Mucosa of stomach (tissue), 1 donor: ENCODE data around the gene LIN7C.
"Not testable (repeated sequence)": the region's sequence is repeated elsewhere in the genome, so short reads cannot be mapped to it uniquely, and the experiment has no call there.

Experiments used
- H3K27me3 ChIP-seq: one replicate; pipeline ENCODE4 v1.7.0; 2013; ENCODE audit warnings: mild to moderate bottlenecking, low read length; ENCODE audit not compliant: control insufficient read depth, insufficient read depth
- H3K36me3 ChIP-seq: one replicate; pipeline ENCODE4 v1.7.0; 2013; ENCODE audit warnings: low read length; ENCODE audit not compliant: control insufficient read depth, insufficient read depth
- H3K4me1 ChIP-seq: one replicate; pipeline ENCODE4 v1.7.0; 2013; ENCODE audit warnings: mild to moderate bottlenecking, low read length; ENCODE audit not compliant: control insufficient read depth, insufficient read depth
- H3K4me3 ChIP-seq: one replicate; pipeline ENCODE4 v1.7.0; 2013; ENCODE audit warnings: low read length
- H3K9ac ChIP-seq: one replicate; pipeline ENCODE4 v1.7.0; 2013; ENCODE audit warnings: mild to moderate bottlenecking, low read length, moderate library complexity
- H3K9me3 ChIP-seq: one replicate; pipeline ENCODE4 v1.7.0; 2013; ENCODE audit warnings: mild to moderate bottlenecking, low read length, moderate library complexity; ENCODE audit not compliant: control insufficient read depth
- donor health status: Pancreatic carcinoma.

LIN7C gene

DNA sequence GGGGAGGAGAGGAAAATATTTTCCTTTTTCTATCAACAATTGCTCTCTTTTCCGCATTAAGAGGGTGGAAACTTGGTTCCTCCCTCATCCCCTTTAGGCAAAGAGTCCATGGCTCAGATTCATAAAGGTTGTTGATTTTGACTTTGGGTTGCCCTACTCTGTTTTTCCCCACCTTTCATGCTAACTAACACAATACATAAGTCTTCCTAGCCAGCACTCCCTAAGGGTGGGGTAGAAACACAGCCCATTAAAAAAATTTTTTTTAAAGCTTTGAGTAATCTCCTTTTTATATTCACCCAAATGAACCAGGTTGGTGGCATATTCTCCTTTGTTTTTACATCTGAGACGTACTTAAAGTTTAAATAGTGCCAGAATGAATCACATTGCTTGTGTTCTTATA, 20.0 kb upstream of the LIN7C start:
- H3K9me3 ChIP-seq, result no peaks in the 10 kb centered on the region
- no peak overlapping the region for H3K4me3 ChIP-seq
- H3K4me1 ChIP-seq, result no peaks in the 10 kb centered on the region
- no peaks in the 10 kb centered on the region for H3K36me3 ChIP-seq
- no peak overlapping the region for H3K9ac ChIP-seq
- no peaks in the 10 kb centered on the region for H3K27me3 ChIP-seq

DNA sequence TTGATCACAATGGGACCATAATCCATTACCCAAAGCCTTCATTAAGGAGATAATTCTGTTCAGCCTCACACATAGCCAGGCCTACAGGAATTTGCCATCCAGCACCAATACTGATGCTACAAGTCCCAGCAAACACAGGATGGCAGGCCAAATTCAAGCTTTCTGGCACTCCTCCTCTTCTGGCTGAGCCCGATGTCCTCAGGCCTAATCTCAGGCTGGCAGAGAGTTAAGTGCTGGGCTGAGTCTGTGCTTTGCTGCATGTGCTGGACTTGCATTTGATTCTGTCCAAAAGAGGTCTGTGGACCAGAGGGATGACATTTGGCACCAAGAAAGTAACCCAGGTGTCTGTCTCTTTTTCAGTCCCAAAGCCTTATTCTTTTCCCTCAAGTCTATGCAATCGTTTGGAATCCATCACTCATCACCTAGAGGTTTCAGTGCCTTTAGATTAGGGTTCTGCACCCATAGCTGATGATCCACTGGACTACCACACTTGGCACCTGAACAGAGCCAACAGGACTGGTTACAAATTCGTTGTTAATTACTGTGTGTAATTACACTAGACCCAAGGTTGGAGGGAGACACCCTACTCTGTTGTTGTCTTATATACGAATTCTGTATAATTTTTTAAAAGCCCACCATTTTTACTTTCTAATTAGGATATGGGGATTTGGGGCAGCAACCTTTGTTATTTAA, 19.4 kb upstream of the LIN7C start:
- no peaks in the 10 kb centered on the region for H3K9me3 ChIP-seq
- H3K36me3 ChIP-seq, result no peaks in the 10 kb centered on the region
- H3K27me3 ChIP-seq, result no peaks in the 10 kb centered on the region
- H3K4me3 ChIP-seq, result no peak overlapping the region
- H3K4me1 ChIP-seq, result no peaks in the 10 kb centered on the region
- no peak overlapping the region for H3K9ac ChIP-seq

DNA sequence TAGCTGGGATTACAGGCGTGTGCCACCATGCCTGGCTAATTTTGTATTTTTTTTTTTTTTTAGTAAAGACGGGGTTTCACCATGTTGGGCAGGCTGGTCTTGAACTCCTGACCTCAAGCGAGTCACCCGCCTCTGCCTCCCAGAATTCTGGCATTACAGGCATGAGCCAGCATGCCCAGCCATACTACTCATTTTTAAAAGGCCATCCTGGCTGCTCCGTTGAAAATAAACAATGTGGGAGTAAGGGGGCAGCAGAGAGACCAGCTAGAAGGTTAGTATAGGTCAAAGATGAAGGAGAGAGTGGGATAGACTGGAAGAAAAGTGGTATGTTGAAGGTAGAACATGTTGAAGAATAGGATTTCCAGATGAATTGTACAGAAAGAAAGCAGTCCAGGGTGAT, 17.6 kb upstream of the LIN7C start:
- H3K36me3 ChIP-seq, result no peaks in the 10 kb centered on the region
- H3K4me1 ChIP-seq, result no peaks in the 10 kb centered on the region
- no peak overlapping the region for H3K4me3 ChIP-seq
- H3K9me3 ChIP-seq, result no peaks in the 10 kb centered on the region
- H3K27me3 ChIP-seq, result no peaks in the 10 kb centered on the region
- H3K9ac ChIP-seq, result no peak overlapping the region

DNA sequence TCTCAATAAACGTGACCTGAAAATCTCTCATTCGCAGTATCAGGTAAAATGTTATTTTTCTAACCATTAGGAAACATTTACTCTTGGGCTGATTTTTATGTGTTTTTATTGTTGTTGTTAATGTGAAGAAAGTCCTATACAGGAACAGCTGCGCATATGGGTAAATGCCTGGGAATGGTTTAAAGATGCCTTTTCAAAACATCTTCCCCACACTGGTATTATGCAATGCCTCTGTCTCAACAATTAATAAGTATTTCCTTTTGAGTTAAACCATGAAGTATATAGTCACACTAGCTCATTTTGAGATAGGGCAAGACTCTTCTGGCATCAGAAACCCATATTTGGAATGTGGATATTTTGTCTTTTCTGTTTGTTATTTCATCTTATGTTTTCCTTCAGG, 13.7 kb upstream of the LIN7C start:
- Histone ChIP-seq H3K9me3 (no peaks in the 10 kb centered on the region), H3K9ac (no peak overlapping the region), H3K36me3 (no peaks in the 10 kb centered on the region), H3K4me1 (no peaks in the 10 kb centered on the region), H3K4me3 (no peak overlapping the region), H3K27me3 (no peaks in the 10 kb centered on the region)

DNA sequence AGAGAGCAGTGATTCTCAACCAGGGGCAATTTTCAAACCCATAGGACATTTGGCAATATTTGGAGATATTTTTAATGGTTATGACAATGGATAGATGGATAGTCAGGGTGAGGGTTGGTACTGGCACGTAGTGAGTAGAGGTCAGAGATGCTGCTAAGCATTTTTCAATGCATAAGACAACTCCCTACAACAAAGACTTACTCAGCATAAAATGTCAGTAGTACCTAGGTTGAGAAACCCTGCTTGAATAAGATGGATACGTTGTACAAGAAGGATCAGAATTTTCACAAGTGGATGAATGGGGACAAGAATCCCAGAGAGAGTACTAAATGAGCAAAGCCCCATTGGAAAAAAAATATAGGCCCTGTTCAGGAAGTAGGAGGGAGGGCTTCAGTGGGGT, 11.9 kb upstream of the LIN7C start:
- no peak overlapping the region for H3K4me3 ChIP-seq
- H3K27me3 ChIP-seq, result no peaks in the 10 kb centered on the region
- H3K9me3 ChIP-seq, result no peaks in the 10 kb centered on the region
- H3K4me1 ChIP-seq, result no peaks in the 10 kb centered on the region
- no peaks in the 10 kb centered on the region for H3K36me3 ChIP-seq
- no peak overlapping the region for H3K9ac ChIP-seq

DNA sequence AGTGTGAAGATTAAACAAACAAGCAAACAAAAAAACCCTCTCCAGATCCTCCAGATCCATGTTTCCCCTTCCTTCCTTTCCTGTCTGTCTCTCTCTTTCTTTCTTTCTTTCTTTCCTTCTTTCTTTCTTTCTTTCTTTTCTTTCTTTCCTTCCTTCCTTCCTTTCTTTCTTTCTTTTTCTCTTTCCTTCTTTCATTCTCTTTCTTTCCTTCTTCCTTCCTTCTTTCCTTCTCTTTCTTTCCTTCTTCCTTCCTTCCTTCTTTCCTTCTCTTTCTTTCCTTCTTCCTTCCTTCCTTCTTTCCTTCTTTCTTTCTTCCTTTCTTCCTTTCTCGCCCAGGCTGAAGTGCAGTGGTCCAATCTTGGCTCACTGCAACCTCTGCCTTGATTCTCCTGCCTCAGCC, 10.9 kb upstream of the LIN7C start:
- not testable (repeated sequence) for H3K9ac ChIP-seq, H3K4me1 ChIP-seq, H3K36me3 ChIP-seq, H3K27me3 ChIP-seq, H3K9me3 ChIP-seq, H3K4me3 ChIP-seq

DNA sequence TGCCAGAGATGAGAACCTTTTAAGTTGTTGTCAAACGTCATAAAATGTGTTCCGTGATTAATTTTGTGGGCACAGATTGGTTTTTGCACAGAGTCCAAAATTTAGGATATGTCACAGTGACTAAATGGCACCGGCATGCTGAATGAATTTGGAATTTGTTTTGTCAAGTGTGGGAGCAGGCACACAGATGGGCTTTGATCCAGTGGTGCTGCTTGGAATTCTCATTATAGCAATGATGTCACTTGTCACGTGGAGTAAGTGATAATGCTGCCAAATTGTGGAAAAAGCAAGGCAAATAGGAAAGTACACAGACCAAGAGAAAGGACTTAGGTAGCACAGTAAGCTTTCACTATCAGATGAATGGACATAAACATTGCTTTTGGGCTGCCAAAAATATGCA, 8.0 kb upstream of the LIN7C start:
- H3K9me3 ChIP-seq, result no peaks in the 10 kb centered on the region
- no peak overlapping the region for H3K9ac ChIP-seq
- no peak overlapping the region for H3K4me3 ChIP-seq
- H3K4me1 ChIP-seq, result no peaks in the 10 kb centered on the region
- no peaks in the 10 kb centered on the region for H3K36me3 ChIP-seq
- no peaks in the 10 kb centered on the region for H3K27me3 ChIP-seq

DNA sequence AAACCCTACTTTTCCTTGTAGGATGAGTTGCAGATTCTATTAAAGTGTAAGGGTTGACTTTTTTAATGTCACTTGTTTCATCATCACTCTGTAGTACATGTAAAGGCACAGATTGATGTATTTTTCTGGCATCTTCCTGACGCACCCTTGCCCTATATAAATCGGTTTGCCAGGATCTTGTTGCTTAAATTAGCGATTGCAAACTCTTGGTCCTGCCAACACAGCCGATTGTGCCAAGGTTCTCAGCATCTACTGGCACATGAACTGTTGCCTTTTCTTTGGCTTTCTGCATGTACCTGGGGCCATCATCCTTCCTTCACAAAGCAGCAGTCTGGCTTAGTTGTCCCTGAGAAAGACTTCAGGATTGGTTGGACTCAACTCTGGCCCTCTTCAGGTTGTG, 7.5 kb upstream of the LIN7C start:
- Histone ChIP-seq H3K9me3 (no peaks in the 10 kb centered on the region), H3K27me3 (no peaks in the 10 kb centered on the region), H3K9ac (no peak overlapping the region), H3K4me3 (no peak overlapping the region), H3K36me3 (no peaks in the 10 kb centered on the region), H3K4me1 (no peaks in the 10 kb centered on the region)

DNA sequence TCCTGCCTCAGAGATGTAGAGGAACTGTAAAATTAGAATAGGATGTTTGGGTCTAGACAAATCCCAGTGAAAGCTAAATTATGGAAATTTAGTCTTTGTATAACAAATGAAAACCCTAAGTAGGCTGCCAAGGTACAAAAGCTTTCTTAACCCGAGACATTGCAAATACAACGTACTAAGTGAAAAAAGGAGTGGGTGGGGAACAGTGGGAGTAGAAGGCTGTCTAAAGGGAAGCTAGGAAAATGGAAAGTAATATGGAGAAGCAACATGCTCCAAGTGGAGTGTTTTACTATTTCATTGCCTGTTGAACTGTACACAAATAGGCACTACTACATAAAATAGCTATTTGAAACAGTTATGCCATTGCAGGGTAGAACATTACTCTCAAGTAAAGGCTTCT, 6.8 kb upstream of the LIN7C start:
- no peak overlapping the region for H3K9ac ChIP-seq
- H3K4me3 ChIP-seq, result no peak overlapping the region
- no peaks in the 10 kb centered on the region for H3K9me3 ChIP-seq
- no peaks in the 10 kb centered on the region for H3K4me1 ChIP-seq
- H3K27me3 ChIP-seq, result no peaks in the 10 kb centered on the region
- H3K36me3 ChIP-seq, result no peaks in the 10 kb centered on the region

DNA sequence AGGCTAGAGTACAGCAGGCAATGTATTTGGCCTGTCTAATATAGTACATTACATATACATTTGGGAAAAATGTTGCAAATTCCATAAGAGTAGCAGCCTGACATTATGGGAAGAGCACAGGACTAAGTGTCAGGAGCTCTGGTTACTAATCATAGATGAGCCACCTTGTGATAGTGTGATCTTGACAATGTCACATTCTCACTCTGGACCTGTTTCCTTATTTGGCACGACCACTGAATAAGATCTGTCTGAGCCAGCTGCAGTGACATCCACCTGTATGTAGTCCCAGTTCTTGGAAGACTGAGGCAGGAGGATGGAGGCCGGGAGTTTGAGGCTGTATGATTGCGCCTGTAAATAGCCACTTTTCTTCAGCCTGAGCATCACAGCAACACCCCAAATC, 5.7 kb upstream of the LIN7C start:
- H3K9ac ChIP-seq, result no peak overlapping the region

DNA sequence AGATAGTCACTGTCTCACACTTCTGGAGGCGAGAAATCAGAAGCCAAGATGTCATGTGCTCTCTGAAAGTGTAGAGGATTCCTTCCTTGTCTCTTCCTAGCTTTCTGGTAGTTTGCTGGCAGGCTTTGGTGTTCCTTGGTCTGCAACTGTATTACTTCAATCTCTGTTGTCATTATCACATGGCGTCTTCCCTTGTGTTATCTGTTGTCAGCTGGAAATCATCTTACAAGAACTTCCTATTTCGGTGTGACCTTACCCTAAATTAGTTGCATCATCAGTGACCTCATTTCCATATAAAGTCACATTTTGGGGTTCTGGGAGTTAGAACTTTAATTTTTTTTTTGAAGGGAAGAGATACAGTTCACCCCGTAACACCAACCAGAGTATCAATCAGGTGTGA, 3.3 kb upstream of the LIN7C start:
- no peaks in the 10 kb centered on the region for H3K9me3 ChIP-seq
- H3K27me3 ChIP-seq, result no peaks in the 10 kb centered on the region
- H3K36me3 ChIP-seq, result no peaks in the 10 kb centered on the region
- H3K9ac ChIP-seq, result no peak overlapping the region
- no peak overlapping the region for H3K4me3 ChIP-seq
- H3K4me1 ChIP-seq, result peaks cover 12% of the 10 kb centered on the region

More for the DNA sequence above, 5.7 kb upstream of the LIN7C start:
- peaks cover 5% of the 10 kb centered on the region for H3K4me1 ChIP-seq
- no peaks in the 10 kb centered on the region for H3K9me3 ChIP-seq
- no peak overlapping the region for H3K4me3 ChIP-seq
- H3K27me3 ChIP-seq, result no peaks in the 10 kb centered on the region
- H3K36me3 ChIP-seq, result no peaks in the 10 kb centered on the region

DNA sequence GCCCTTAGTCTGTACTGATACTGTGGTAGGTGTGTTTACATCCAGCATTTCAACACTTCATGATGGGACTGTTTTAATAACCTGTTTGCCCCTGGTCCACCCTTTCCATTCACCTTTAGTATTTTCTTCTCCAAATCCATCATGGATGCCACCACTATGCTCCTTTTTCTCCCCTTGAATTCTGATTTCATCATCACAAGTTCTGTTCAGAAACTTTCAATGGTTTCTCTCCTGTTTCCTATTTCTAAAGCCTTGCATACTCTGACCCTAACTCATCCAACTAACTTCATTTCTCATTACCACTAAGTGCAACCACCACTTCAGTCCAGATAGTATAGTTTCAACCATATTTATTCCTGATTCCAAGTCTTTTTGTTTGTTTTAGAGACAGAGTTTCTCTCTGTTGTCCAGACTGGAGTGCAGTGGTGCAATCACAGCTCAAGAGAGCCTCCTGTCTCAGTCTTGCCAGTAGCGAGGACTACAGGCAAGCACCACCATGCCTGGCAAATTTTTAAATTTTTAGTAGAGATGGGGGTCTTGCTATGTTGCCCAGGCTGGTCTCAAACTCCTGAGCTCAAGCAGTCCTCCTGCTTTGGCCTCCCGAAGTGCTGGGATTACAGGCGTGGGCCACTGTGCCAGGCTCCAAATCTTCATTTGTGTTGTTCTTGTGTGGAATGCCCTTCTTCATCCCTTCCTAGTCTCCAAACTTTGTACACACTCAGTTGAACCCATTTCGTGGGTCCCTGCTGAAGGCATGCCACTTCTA, 1.2 kb upstream of the LIN7C start:
- H3K4me1 ChIP-seq, result peaks cover 16% of the 10 kb centered on the region
- no peaks in the 10 kb centered on the region for H3K27me3 ChIP-seq
- peak overlapping the region; percentile 100 for H3K9ac ChIP-seq
- H3K4me3 ChIP-seq, result peak overlapping the region; percentile 99
- no peaks in the 10 kb centered on the region for H3K36me3 ChIP-seq
- H3K9me3 ChIP-seq, result no peaks in the 10 kb centered on the region
